Activated naive CD8-positive, alpha-beta T cell treated with anti-CD3 and anti-CD28 coated beads, Interleukin-2, amount 50 U/mL, for 16 hours (primary cell): ENCODE data around the gene RBM28.
"Not testable (repeated sequence)": the region's sequence is repeated elsewhere in the genome, so short reads cannot be mapped to it uniquely, and the experiment has no call there.

Experiments used
- DNase-seq: peaks from one replicate; pipeline ENCODE4 v3.0.0-alpha.2; 2020; ENCODE audit warnings: low read depth, low spot score

RBM28 gene

GRCh38 chr7:128350708-128351295, 7.1 kb upstream of the RBM28 start:
- no peak for DNase-seq

DNA sequence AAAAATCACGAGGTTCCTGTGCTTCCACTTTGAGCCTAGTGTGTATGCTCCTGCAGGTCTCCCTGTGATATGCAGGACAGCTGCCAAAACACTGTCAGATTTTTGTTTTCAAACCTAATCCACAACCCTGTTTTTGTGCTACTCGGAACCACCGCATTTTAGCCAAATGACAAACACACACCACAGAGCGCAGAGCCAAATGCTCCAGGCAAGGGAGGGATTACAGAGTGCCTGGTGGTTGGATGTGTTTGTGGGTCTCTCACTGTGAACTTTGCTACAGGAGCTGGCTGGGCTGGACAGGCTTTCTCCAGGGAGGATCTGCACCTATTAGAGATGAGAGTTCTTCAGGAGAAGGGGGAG, 5.7 kb upstream of the RBM28 start:
- no peak for DNase-seq

DNA sequence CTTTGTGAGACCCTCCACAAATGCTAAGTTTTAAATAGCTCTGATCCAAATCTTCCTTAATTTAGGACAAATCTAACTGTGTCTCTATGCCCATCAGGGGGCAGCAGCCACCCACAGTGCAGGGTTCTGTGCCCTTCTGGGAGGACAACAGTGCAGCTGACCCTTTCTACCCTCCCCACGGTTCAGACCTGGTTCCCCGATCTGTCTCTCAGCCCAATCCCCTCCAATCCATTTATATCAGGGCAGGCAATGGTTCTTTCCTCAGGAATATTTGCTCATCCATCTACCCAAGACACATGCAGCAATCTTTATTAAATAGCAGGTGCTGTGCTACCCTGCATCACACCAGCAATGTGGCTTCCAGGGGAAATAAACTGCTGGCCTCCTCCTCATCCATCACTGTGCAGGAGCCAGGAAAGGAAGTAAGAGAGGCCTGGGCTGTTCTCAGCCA, 4.0 kb upstream of the RBM28 start:
- no peak for DNase-seq

GRCh38 chr7:128344431-128344774, 695 bp upstream of the RBM28 start:
- no peak for DNase-seq

- no peak for DNase-seq
Observed at GRCh38 chr7:128341733-128342132, 2.0 kb downstream of the RBM28 start.

- DNase-seq, result no peak
Observed at GRCh38 chr7:128335730-128336129, 8.0 kb downstream of the RBM28 start.

- DNase-seq, result no peak
Observed at GRCh38 chr7:128324368-128324680, 19.4 kb downstream of the RBM28 start.

GRCh38 chr7:128323459-128324367, 20.0 kb downstream of the RBM28 start:
- no peak for DNase-seq

DNA sequence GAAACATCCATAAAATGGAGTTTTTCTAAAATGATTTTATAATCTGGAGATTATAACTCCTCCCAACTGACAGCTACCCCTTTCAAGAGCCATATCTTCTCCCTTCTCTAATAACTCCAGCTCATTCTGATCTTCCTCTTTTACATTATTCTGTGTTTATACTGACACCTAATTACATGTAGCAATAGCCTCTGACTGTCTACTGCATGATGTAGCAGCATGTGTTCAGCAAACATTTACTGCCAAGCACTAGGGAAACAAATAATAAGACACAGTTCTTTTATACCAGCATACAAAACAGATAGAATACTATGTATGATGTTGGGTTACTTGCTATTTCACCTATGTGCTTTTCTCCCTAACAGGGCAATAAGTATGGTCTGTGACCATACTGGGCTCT, 20.7 kb downstream of the RBM28 start:
- DNase-seq, result no peak

GRCh38 chr7:128322040-128322643, 21.6 kb downstream of the RBM28 start:
- no peak for DNase-seq

DNA sequence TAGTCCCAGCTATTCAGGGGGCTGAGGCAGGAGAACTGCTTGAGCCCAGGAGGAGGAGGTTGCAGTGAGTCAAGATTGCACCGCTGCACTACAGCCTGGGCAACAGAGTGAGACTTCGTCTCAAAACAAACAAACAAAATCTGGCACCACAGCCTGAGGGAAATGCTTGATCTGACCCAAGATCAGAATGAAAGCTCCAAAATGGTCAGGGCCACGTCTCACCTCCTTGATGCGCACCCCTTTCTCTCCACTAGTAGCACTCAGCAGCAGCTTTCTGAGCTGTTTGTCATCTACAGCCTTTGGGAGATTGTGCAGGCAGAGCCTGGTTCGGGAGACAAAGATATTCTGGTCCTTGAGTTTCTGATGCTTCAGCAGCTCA, 22.7 kb downstream of the RBM28 start:
- no peak for DNase-seq

DNA sequence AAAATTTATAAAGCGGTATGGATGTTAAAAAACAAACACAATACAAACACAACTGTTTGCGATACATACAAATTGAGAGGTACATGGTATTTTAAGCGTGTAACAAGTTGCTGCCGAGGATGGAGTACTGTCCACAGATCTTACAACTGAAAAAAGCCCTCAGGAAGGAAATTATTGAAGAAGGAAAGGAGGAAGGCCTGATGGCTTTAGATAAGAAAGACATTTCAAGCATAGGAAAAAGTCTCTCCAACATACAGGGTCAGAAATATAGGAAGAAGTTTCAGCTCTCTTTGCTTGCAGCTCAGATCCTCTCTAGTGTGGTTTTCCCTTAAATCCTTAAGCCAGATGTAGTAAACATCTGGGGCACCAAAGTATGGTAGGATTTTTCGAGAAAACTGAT, 25.0 kb downstream of the RBM28 start:
- no peak for DNase-seq

- DNase-seq, result no peak
Observed at GRCh38 chr7:128311013-128311412, 32.7 kb downstream of the RBM28 start.

- DNase-seq, result no peak
Observed at GRCh38 chr7:128310499-128310898, 33.2 kb downstream of the RBM28 start.

GRCh38 chr7:128309976-128310375, 33.7 kb downstream of the RBM28 start:
- DNase-seq, result no peak

- DNase-seq, result no peak
Observed at GRCh38 chr7:128309124-128309523, 34.6 kb downstream of the RBM28 start.

GRCh38 chr7:128307061-128307460, 36.6 kb downstream of the RBM28 start:
- DNase-seq, result no peak

- DNase-seq, result no peak
Observed at GRCh38 chr7:128304212-128304611, 39.5 kb downstream of the RBM28 start.

GRCh38 chr7:128303643-128304042, 40.1 kb downstream of the RBM28 start:
- DNase-seq, result no peak

GRCh38 chr7:128303133-128303532, 40.6 kb downstream of the RBM28 start:
- no peak for DNase-seq

DNA sequence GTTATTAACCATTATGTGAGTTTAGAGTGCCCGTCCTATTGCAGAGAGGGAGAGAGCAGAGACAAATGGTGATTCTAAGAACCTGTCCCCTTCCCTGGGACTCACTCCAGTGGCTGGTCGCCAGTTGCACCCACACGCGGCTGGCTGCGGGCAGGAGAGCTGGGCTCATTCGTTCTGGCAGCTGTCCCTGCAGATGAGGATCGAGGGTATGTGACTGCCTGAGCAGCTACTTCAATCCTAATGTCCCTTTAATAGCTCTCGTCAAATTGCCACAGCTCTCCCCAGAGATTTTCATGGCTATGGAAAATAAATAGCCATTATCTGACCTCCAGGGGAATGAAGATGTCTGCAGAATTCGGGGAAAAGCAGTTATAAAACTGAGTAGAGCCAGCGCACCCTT, 41.6 kb downstream of the RBM28 start:
- DNase-seq, result no peak

DNA sequence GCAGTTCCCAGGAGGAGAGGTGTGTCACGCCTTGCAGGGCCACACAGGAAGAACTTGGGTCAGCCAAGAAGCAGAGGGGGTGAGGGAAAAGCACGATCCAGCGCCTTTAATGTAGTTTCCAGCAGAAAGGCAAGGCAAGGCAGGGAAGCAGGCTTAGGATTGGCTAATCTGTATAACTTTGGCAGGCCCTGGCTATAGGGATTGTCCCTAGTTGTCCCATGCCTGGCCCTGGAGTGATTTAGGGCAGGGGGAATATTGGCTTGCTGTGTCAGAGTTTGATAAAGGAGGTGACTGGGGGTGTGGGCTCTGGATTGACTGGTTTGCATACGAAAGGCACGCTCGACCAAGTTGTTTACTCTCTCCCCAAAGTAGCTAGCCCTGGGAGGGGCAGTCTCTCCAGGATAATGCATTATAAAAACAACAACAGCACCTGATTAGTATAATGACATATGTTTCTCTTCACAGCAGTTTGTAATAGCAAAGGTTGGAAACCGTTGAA, 44.5 kb downstream of the RBM28 start:
- no peak for DNase-seq

DNA sequence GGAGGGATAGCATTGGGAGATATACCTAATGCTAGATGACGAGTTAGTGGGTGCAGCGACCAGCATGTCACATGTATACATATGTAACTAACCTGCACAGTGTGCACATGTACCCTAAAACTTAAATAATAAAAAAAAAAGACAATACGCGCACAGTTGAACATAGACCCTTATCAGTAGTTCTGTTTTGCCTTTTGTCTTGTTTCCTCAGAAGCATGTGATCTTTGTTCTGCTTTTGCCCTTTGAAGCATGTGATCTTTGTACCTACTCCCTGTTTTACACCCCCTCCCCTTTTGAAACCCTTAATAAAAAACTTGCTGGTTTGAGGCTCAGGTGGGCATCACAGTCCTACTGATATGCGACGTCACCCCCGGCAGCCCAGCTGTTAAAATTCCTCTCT, 45.7 kb downstream of the RBM28 start:
- DNase-seq, result not testable (repeated sequence)
